GM19193 (cell line): ENCODE results near the gene TMEM184C.

Experiments
- POLR2A ChIP-seq: IDR thresholded peaks from 4 replicates; pipeline ENCODE4 v1.6.1; 2011; ENCODE audit not compliant: insufficient read depth, insufficient read length; ENCODE audit errors: extremely low read depth

TMEM184C gene

DNA sequence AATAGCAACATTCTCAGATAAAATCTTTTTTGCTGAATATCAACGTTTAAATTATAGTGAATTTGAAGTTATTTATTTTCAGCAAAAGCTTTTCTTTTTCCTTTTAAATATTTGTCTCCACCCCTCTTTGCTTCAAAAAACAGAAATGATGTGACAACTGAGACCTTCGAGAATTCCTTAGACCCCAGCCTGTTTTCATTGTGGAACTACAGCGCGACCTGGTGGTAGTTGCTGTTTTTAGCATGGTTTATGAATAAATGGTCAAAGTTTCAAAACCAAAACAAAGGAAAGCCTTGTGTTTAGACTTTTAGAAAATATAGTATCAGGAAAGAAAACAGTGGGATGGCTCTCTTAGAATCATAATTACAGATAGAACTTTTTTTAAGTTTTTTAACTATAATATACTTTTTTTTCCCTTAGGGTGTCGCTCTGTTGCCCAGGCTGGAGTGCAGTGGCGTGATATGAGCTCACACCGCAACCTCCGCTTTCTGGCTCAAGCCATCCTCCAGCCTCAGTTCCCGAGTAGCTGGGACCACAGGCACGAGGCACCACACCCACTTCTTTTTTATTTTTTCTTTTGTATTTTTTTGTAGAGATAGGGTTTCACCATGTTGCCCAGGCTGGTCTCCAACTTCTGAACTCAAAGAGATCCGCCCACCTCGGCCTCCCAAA is 26.8 kb upstream of the TMEM184C start:
- no peak for TF ChIP-seq POLR2A

DNA sequence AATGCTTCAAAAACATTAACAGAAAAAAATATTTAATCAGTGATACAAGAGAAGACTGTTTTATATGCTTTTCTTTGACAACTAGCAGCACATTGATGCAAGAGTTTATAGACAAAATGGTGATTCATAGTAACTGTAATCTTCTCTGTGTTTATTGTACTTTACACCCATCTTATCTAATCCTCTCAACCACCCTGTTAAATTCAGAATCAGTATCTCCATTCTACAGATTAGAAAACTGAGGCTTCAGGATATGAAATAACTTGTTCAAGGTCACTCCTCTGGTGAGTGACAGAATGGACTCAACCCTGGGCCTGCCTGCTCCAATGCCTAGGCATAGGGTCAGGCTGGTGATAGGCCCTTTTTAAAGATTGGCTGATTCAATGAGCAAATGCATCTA is 26.1 kb upstream of the TMEM184C start:
- no peak for TF ChIP-seq POLR2A

GRCh38 chr4:147594107-147594506 is 23.1 kb upstream of the TMEM184C start:
- TF ChIP-seq POLR2A: no peak

GRCh38 chr4:147594578-147594977 is 22.6 kb upstream of the TMEM184C start:
- no peak for TF ChIP-seq POLR2A

DNA sequence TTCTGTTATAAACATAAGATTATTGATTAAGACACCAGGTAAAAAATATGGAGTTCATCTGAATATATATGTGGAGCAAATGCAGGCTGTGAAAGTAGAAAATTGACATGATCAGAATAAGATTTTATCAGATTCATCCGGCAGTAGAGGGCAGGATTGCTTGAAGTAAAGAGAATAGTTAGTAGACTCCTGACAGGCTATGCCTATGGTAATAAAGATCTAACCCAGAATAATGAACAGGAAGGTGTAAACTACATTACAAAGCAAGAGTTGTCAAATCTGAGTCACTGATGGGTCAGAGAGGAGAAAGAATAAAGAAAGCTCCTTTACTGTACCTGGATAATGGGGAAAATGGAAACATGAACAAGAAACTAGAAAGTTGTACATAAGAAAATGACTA is 20.8 kb upstream of the TMEM184C start:
- TF ChIP-seq POLR2A: no peak

GRCh38 chr4:147596981-147597380 is 20.2 kb upstream of the TMEM184C start:
- no peak for TF ChIP-seq POLR2A

DNA sequence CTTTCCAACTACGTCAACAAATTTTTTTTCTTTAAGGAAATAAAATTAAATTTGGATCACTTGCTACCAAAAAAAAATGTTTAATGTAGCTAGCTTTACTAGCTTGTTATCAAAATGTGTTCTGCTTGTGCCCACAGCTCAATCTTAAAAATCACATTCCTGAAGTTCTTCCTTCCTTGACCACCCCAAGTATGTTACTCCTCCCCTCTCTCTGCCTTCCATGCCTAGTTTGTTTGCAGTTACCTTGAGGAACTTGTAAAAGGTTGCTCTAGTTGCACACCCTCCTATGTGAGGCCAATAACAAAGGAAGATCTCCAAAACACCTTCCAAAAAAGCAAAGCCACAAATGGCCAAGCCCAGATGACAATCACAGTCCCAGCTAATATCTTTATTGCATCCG is 19.6 kb upstream of the TMEM184C start:
- TF ChIP-seq POLR2A: no peak

- TF ChIP-seq POLR2A: no peak
Observed at GRCh38 chr4:147599206-147599605, 18.0 kb upstream of the TMEM184C start.

DNA sequence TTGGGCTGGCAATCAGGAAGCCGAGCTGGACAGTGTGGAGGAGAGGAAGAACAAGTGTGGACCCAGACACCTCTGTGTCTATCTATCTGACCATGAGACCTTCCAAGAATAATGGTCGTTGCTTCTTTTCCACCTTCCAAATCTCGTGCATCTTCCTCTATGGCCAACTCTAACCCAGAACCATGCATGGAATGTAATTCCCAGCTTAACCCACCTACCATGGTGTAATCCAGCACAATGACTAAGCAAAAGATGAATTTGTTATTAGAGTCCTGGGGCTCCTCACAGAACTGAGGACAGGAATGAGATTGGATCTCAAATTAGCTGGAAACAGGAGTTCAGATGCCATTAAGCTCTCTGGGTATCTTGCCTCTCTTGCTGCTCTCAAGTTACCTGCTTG is 17.4 kb upstream of the TMEM184C start:
- no peak for TF ChIP-seq POLR2A

GRCh38 chr4:147605499-147605898 is 11.7 kb upstream of the TMEM184C start:
- no peak for TF ChIP-seq POLR2A

GRCh38 chr4:147607471-147607870 is 9.7 kb upstream of the TMEM184C start:
- no peak for TF ChIP-seq POLR2A

DNA sequence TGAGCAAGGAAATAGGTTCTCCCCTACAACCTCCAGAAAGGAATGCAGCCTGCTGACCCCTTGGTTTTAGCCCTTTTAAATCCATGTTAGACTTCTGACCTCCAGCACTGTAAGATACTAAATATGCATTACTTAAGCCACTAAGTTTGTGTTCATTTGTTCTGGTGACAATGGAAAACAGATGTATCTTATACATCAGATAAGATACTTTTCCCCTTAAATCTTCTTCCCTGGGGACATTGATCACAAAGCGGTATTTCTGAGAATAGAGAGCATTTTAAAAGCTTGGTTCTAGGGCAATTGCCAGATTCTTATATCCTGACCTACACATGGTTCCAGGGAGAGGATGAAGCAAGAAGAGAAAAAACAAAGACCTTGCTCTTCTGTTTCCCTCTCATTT is 6.5 kb upstream of the TMEM184C start:
- TF ChIP-seq POLR2A: no peak

- TF ChIP-seq POLR2A: no peak
Observed at GRCh38 chr4:147616849-147617172, 386 bp upstream of the TMEM184C start.

- no peak for TF ChIP-seq POLR2A
Observed at GRCh38 chr4:147617841-147618691, 869 bp downstream of the TMEM184C start.

GRCh38 chr4:147620315-147620714 is 3.1 kb downstream of the TMEM184C start:
- no peak for TF ChIP-seq POLR2A

GRCh38 chr4:147625733-147626132 is 8.5 kb downstream of the TMEM184C start:
- TF ChIP-seq POLR2A: no peak
